Colonic mucosa (tissue), 4 donors: ENCODE results near the gene SLC25A12. TPM values are rescaled to one million over a fixed set of nuclear protein-coding genes. Genes with fewer than 3 reads are reported as not detected.

ENCODE experiments used
- DNase-seq: peaks from one replicate; pipeline ENCODE4 v3.0.0-alpha.2; 2020
- H3K27ac ChIP-seq: fragments of 200-600 bp; one replicate; pipeline ENCODE4 v1.8.0; 2021
- H3K27me3 ChIP-seq: fragments of 200-600 bp; one replicate; pipeline ENCODE4 v1.8.0; 2021
- H3K36me3 ChIP-seq: fragments of 200-600 bp; one replicate; pipeline ENCODE4 v1.8.0; 2021
- H3K4me1 ChIP-seq: fragments of 200-600 bp; one replicate; pipeline ENCODE4 v1.8.0; 2021; ENCODE audit warnings: mild to moderate bottlenecking
- H3K4me3 ChIP-seq: fragments of 200-600 bp; one replicate; pipeline ENCODE4 v1.8.0; 2021
- H3K9ac ChIP-seq, 2 donors: one replicate each; pipeline ENCODE4 v1.7.0; 2013; ENCODE audit warnings: control low read depth in 2 of 2, low read depth in 2 of 2, low read length in 2 of 2
- H3K9me3 ChIP-seq: fragments of 200-600 bp; one replicate; pipeline ENCODE4 v1.8.0; 2021
- CTCF ChIP-seq: fragments of 200-600 bp; IDR thresholded peaks from one replicate; pipeline ENCODE4 v1.8.0; 2022; ENCODE audit warnings: antibody characterized with exemption, mild to moderate bottlenecking
- intact Hi-C: fragments of 100-400 bp; cut with DNase I; formaldehyde crosslinking; loops from one replicate; pipeline ENCODE4 v1.14.1; 2022
- total RNA-seq, 2 donors: library from RNA; stranded (reverse); fragmentation: NEBNext Ultra II Directional in 1 of 2; extraction: Animal tissue kit (Norgen Biotek cat#: 25700) in 1 of 2; gene quantifications; one replicate each; pipeline ENCODE4 v1.2.1, GENCODE V29; 2021
- donor health status: healthy.
- donor health status: DM: no; HTN: no; CAD: no.
- donor health status: DM: no; HTN: no; CAD: no.

SLC25A12 gene
- total RNA-seq, 2 donors from 2014 or later: 12.3 to 17.9 TPM

- intact Hi-C loops: no loop called here
- DNase-seq: no peak
- Histone ChIP-seq H3K27ac (no peak overlapping the region), H3K9me3 (no peaks in the 10 kb centered on the region), H3K36me3 (no peaks in the 10 kb centered on the region), H3K27me3 (no peaks in the 10 kb centered on the region), H3K9ac (no peak overlapping the region), H3K4me1 (no peaks in the 10 kb centered on the region), H3K4me3 (no peak overlapping the region)
- no peak for TF ChIP-seq CTCF
These were observed 152.9 kb downstream of the SLC25A12 start for GRCh38 chr2:171741189-171741588.

GRCh38 chr2:171735991-171736710, 157.9 kb downstream of the SLC25A12 start:
- H3K36me3 ChIP-seq: no peaks in the 10 kb centered on the region
- intact Hi-C loops: no loop called here
- DNase-seq: no peak
- no peaks in the 10 kb centered on the region for H3K4me1 ChIP-seq
- no peak for TF ChIP-seq CTCF
- H3K27ac ChIP-seq: no peak overlapping the region
- H3K4me3 ChIP-seq: no peak overlapping the region
- no peak overlapping the region for H3K9ac ChIP-seq
- H3K27me3 ChIP-seq: no peaks in the 10 kb centered on the region
- H3K9me3 ChIP-seq: no peaks in the 10 kb centered on the region

Other genes starting within 250 kb of the SLC25A12 start
- gene DYNC1I2, start 206.8 kb downstream of the SLC25A12 start, total RNA-seq: 100 to 1,000 TPM in 1 of 2 donors, 10 to 100 TPM in 1; 88.3 to 107 TPM
- 10 to 100 TPM; 31.8 to 50.7 TPM for gene HAT1, start 28.2 kb upstream of the SLC25A12 start, total RNA-seq
- 1 to 10 TPM; 3.3 to 5.8 TPM for gene METAP1D, start 105.7 kb upstream of the SLC25A12 start, total RNA-seq
- gene DLX1, start 191.3 kb upstream of the SLC25A12 start, total RNA-seq: under 1 TPM in 1 of 2 donors, not detected in 1; 0.19 TPM
- not detected for gene DLX2, start 208.7 kb upstream of the SLC25A12 start, total RNA-seq